Endodermal cell (in vitro differentiated cells): ENCODE data around the gene CRACR2B. TPM values are rescaled to one million over a fixed set of nuclear protein-coding genes. Genes with fewer than 3 reads are reported as not detected.

Source experiments
- DNase-seq: peaks from one replicate; pipeline ENCODE4 v3.0.0-alpha.2; 2017
- H3K27ac ChIP-seq: 2 replicates; pipeline ENCODE4 v1.5.1; 2013; ENCODE audit warnings: mild to moderate bottlenecking, low read depth, low read length, moderate library complexity
- H3K27me3 ChIP-seq: 2 replicates; pipeline ENCODE4 v1.6.1; 2013; ENCODE audit warnings: mild to moderate bottlenecking, low read length, moderate library complexity; ENCODE audit not compliant: insufficient read depth, control insufficient read depth, poor library complexity, severe bottlenecking
- H3K36me3 ChIP-seq: 2 replicates; pipeline ENCODE4 v1.7.0; 2013; ENCODE audit warnings: mild to moderate bottlenecking, low read length, moderate library complexity; ENCODE audit not compliant: control insufficient read depth, insufficient read depth
- H3K4me1 ChIP-seq: one replicate; pipeline ENCODE4 v1.7.0; 2013; ENCODE audit warnings: low read length; ENCODE audit not compliant: control insufficient read depth, insufficient read depth
- H3K4me3 ChIP-seq: 2 replicates; pipeline ENCODE4 v1.5.1; 2013; ENCODE audit warnings: mild to moderate bottlenecking, low read length, moderate library complexity
- H3K9ac ChIP-seq: 2 replicates; pipeline ENCODE4 v1.6.1; 2013; ENCODE audit warnings: mild to moderate bottlenecking, low read length, moderate library complexity; ENCODE audit not compliant: poor library complexity, severe bottlenecking; ENCODE audit errors: extremely low read depth
- H3K9me3 ChIP-seq: 2 replicates; pipeline ENCODE4 v1.6.1; 2013; ENCODE audit warnings: mild to moderate bottlenecking, low read length, moderate library complexity; ENCODE audit not compliant: control insufficient read depth
- H3K27ac Mint-ChIP-seq: 2 replicates; pipeline ENCODE4 v1.8.0; 2020; ENCODE audit warnings: mixed read lengths
- H3K27me3 Mint-ChIP-seq: 2 replicates; pipeline ENCODE4 v1.8.0; 2021; ENCODE audit warnings: mild to moderate bottlenecking, mixed read lengths; ENCODE audit not compliant: insufficient read depth
- H3K36me3 Mint-ChIP-seq: 2 replicates; pipeline ENCODE4 v1.8.0; 2020; ENCODE audit warnings: low read depth, mixed read lengths
- H3K4me1 Mint-ChIP-seq: 2 replicates; pipeline ENCODE4 v1.8.0; 2020; ENCODE audit warnings: mixed read lengths
- H3K4me3 Mint-ChIP-seq: 2 replicates; pipeline ENCODE4 v1.8.0; 2020; ENCODE audit warnings: mild to moderate bottlenecking, moderate library complexity, mixed read lengths
- H3K9me3 Mint-ChIP-seq: 2 replicates; pipeline ENCODE4 v1.8.0; 2020; ENCODE audit warnings: mild to moderate bottlenecking, mixed read lengths
- WGBS, 2 experiments: methylation state at CpG; one replicate each; pipeline versions ENCODE4 v1.1.5 to v1.1.7; 2013; ENCODE audit warnings: missing lambda C conversion rate in 2 of 2, mixed read lengths in 1 of 2; ENCODE audit not compliant: insufficient coverage in 1 of 2, insufficient read length in 1 of 2; 5-methylcytosine and 5-hydroxymethylcytosine counted together
- total RNA-seq, 2 donors: library from RNA; stranded (reverse); fragmentation: NEBNext Ultra II Directional in 1 of 2; extraction: Animal tissue kit (Norgen Biotek cat#: 25700) in 1 of 2; gene quantifications; 2 replicates in 1 of 2; 3 replicates in 1 of 2; pipeline ENCODE4 v1.2.1, GENCODE V29; 2021
- TF ChIP-seq, protein P1 (sequence below): fragments of 200-600 bp; sonication (generic); conservative IDR thresholded peaks from 2 replicates; pipeline ENCODE4 v1.5.0; 2021; ENCODE audit warnings: antibody characterized with exemption, mild to moderate bottlenecking

CRACR2B gene
- total RNA-seq, 2 donors from 2014 or later = 22.3 to 28.1 TPM

GRCh38 chr11:872799-873198, 45.1 kb downstream of the CRACR2B start:
- H3K9me3 ChIP-seq = no peaks in the 10 kb centered on the region
- no peak overlapping the region for H3K4me3 ChIP-seq
- H3K27me3 ChIP-seq = no peaks in the 10 kb centered on the region
- no peaks in the 10 kb centered on the region for H3K9me3 Mint-ChIP-seq
- 94 to 95% methylated on average over 4 to 9 of the region's 9 CpGs for WGBS, 2 experiments
- TF ChIP-seq, protein P1, sequence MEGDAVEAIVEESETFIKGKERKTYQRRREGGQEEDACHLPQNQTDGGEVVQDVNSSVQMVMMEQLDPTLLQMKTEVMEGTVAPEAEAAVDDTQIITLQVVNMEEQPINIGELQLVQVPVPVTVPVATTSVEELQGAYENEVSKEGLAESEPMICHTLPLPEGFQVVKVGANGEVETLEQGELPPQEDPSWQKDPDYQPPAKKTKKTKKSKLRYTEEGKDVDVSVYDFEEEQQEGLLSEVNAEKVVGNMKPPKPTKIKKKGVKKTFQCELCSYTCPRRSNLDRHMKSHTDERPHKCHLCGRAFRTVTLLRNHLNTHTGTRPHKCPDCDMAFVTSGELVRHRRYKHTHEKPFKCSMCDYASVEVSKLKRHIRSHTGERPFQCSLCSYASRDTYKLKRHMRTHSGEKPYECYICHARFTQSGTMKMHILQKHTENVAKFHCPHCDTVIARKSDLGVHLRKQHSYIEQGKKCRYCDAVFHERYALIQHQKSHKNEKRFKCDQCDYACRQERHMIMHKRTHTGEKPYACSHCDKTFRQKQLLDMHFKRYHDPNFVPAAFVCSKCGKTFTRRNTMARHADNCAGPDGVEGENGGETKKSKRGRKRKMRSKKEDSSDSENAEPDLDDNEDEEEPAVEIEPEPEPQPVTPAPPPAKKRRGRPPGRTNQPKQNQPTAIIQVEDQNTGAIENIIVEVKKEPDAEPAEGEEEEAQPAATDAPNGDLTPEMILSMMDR = no peak
- no peaks in the 10 kb centered on the region for H3K4me1 Mint-ChIP-seq
- H3K27ac Mint-ChIP-seq = no peak overlapping the region
- H3K36me3 Mint-ChIP-seq = peaks cover 28% of the 10 kb centered on the region
- no peak overlapping the region for H3K9ac ChIP-seq
- peaks cover 4% of the 10 kb centered on the region for H3K36me3 ChIP-seq
- H3K27ac ChIP-seq = no peak overlapping the region
- no peaks in the 10 kb centered on the region for H3K27me3 Mint-ChIP-seq
- no peaks in the 10 kb centered on the region for H3K4me1 ChIP-seq
- DNase-seq = no peak
- no peak overlapping the region for H3K4me3 Mint-ChIP-seq

DNA sequence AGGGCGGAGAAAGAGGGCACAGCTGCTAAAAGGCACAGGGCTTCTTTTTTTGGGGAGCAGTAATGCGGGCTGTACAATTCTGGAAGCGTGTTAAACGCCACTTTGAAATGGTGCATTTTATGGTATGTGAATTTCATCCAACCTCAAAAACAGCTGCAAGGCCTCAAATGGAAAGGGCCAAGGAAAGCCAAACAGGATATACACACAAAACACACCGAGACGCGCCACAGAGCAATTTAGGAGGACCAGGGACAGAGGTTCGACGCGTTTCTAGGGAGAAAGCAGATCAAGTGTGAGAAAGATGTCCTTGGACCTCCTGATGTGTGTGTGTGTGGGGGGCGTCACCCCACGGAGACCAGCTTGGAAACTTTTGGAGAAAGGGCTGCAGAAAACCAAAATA, 46.0 kb downstream of the CRACR2B start:
- Mint-ChIP-seq H3K36me3 (peaks cover 30% of the 10 kb centered on the region), H3K27ac (no peak overlapping the region), H3K4me3 (no peak overlapping the region), H3K4me1 (no peaks in the 10 kb centered on the region), H3K9me3 (no peaks in the 10 kb centered on the region), H3K27me3 (no peaks in the 10 kb centered on the region)
- Histone ChIP-seq H3K27me3 (no peaks in the 10 kb centered on the region), H3K36me3 (peaks cover 4% of the 10 kb centered on the region), H3K27ac (no peak overlapping the region), H3K9me3 (no peaks in the 10 kb centered on the region), H3K4me1 (no peaks in the 10 kb centered on the region), H3K4me3 (no peak overlapping the region), H3K9ac (no peak overlapping the region)
- WGBS, 2 experiments = 83 to 86% methylated on average over 8 to 11 of the region's 12 CpGs
- TF ChIP-seq, protein P1 = no peak
- DNase-seq = no peak

DNA sequence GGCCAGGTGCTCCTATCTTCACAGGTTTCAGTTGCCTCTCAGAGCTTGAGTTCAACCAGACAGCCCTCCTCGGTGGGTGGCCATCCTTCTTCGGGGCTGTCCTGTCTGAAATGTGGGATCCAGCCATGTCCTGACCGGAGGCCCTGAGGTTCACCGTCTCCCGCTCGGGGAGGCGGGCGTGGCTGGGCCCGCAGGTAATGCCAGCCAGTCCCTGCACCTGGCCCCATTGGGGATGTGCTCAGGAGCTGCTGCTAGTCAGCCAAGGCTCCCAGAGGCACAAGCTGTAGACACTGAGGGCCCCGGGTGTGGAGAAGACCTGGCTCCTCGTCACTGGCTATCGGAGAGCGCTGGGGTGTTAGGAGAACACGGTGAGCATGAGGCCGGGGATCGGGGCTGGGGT, 47.5 kb downstream of the CRACR2B start:
- Mint-ChIP-seq H3K9me3 (no peaks in the 10 kb centered on the region), H3K36me3 (peaks cover 38% of the 10 kb centered on the region), H3K27me3 (no peaks in the 10 kb centered on the region), H3K4me1 (no peaks in the 10 kb centered on the region), H3K27ac (no peak overlapping the region), H3K4me3 (no peak overlapping the region)
- no peak for DNase-seq
- Histone ChIP-seq H3K27ac (no peak overlapping the region), H3K27me3 (no peaks in the 10 kb centered on the region), H3K4me1 (no peaks in the 10 kb centered on the region), H3K36me3 (peaks cover 13% of the 10 kb centered on the region), H3K9ac (no peak overlapping the region), H3K4me3 (no peak overlapping the region), H3K9me3 (no peaks in the 10 kb centered on the region)
- WGBS, 2 experiments = 95% methylated on average over 9 to 16 of the region's 16 CpGs
- TF ChIP-seq, protein P1 = no peak
